ENCODE results near the gene BRIP1. TPM values are rescaled to one million over a fixed set of nuclear protein-coding genes. Genes with fewer than 3 reads are reported as not detected.

Gene BRIP1
- total and polyA plus RNA-seq, 8 donors, result 3.4 to 18.1 (median 12.1) TPM

- ATAC-seq (no peak), DNase-seq (no peak)
- Histone ChIP-seq H3K27ac (no peak overlapping the region), H3K36me3 (no peaks in the 10 kb centered on the region), H3K9me3 (no peaks in the 10 kb centered on the region), H3K27me3 (no peaks in the 10 kb centered on the region), H3K4me1 (no peaks in the 10 kb centered on the region), H3K4me3 (no peak overlapping the region)
- intact Hi-C loops (cut with DNase I), result no loop called here
- TF ChIP-seq, protein P1, sequence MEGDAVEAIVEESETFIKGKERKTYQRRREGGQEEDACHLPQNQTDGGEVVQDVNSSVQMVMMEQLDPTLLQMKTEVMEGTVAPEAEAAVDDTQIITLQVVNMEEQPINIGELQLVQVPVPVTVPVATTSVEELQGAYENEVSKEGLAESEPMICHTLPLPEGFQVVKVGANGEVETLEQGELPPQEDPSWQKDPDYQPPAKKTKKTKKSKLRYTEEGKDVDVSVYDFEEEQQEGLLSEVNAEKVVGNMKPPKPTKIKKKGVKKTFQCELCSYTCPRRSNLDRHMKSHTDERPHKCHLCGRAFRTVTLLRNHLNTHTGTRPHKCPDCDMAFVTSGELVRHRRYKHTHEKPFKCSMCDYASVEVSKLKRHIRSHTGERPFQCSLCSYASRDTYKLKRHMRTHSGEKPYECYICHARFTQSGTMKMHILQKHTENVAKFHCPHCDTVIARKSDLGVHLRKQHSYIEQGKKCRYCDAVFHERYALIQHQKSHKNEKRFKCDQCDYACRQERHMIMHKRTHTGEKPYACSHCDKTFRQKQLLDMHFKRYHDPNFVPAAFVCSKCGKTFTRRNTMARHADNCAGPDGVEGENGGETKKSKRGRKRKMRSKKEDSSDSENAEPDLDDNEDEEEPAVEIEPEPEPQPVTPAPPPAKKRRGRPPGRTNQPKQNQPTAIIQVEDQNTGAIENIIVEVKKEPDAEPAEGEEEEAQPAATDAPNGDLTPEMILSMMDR (IDR thresholded peaks at IDR 0.05), result no peak
These were observed 109.6 kb downstream of the BRIP1 start for GRCh38 chr17:61753696-61754095.

- ATAC-seq, result no peak
- Histone ChIP-seq H3K27ac (no peak overlapping the region), H3K4me3 (no peak overlapping the region), H3K27me3 (no peaks in the 10 kb centered on the region), H3K4me1 (no peaks in the 10 kb centered on the region), H3K36me3 (no peaks in the 10 kb centered on the region), H3K9me3 (peaks cover 0 to 9% of the 10 kb centered on the region in 2 donors)
- no peak for DNase-seq
- intact Hi-C loops (cut with DNase I), result no loop called here
- TF ChIP-seq, protein P1 (IDR thresholded peaks at IDR 0.05), result no peak
These were observed 112.7 kb downstream of the BRIP1 start for GRCh38 chr17:61750656-61751055.

DNA sequence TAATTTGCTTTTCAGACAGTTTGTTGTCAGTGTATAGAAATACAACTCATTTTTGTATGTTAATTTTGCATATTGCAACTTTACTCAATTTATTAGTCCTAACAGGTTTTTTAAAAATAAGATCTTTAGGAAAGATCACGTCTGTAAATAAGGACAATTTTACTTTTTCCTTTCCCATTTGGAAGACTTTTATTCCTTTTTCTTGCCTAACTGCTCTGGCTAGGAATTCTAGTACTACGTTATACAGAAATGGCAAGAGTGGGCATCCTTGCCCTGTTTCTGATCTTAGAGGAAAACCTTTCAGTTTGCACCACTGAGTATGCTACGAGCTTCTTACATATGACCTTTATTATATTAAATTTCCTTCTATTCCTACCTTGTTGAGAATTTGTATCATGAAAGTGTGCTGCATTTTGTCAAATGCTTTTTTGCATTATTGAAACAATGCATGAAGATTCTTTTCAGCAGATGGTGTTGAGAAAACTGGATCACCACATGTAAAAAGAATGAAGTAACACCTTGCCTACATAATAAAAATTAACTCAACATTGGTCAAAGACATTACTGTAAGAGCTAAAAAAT is 113.4 kb downstream of the BRIP1 start:
- intact Hi-C loops (cut with DNase I), result no loop called here
- Histone ChIP-seq H3K9me3 (peaks cover 0 to 14% of the 10 kb centered on the region in 2 donors), H3K4me3 (no peak overlapping the region), H3K4me1 (no peaks in the 10 kb centered on the region), H3K36me3 (no peaks in the 10 kb centered on the region), H3K27me3 (no peaks in the 10 kb centered on the region), H3K27ac (no peak overlapping the region)
- DNase-seq (no peak), ATAC-seq (no peak)
- TF ChIP-seq, protein P1 (IDR thresholded peaks at IDR 0.05), result no peak

DNA sequence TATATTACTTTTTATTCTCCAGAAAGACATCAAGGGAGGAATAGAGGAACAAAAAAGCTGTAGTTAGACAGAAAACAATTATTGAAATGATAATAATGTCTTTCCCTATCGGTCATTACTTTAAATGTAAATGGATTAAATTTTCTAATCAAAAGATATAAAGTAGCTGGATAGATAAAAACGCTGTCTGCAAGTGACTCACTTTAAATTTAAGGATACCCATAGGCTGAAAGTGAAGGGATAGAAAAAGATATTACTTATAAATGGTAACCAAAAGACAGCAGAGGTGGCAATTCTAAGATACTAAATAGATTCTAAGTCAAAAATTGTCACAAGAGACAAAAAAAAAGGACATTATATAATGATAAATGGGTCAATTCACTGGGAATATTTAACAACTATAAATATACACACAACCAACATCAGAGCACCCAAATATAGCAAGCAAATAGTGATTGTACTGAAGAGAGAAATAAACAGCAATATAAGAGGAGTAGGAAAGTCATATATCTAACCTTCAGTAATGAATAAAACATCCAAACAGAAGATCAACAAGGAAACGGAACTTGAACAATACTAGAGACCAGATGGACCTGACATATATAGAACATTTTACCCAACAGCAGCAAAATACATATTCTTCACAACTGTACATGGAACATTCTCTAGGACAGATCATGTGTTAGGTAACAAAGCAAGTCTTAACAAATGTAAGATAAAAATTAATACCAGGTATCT is 116.9 kb downstream of the BRIP1 start:
- no peaks in the 10 kb centered on the region for H3K36me3 ChIP-seq
- H3K4me1 ChIP-seq, result no peaks in the 10 kb centered on the region
- H3K4me3 ChIP-seq, result no peak overlapping the region
- DNase-seq (no peak), ATAC-seq (no peak)
- H3K27me3 ChIP-seq, result no peaks in the 10 kb centered on the region
- H3K9me3 ChIP-seq, result peaks cover 0 to 23% of the 10 kb centered on the region in 2 donors
- TF ChIP-seq, protein P1 (IDR thresholded peaks at IDR 0.05), result no peak
- no peak overlapping the region for H3K27ac ChIP-seq
- intact Hi-C loops (cut with DNase I), result no loop called here

DNA sequence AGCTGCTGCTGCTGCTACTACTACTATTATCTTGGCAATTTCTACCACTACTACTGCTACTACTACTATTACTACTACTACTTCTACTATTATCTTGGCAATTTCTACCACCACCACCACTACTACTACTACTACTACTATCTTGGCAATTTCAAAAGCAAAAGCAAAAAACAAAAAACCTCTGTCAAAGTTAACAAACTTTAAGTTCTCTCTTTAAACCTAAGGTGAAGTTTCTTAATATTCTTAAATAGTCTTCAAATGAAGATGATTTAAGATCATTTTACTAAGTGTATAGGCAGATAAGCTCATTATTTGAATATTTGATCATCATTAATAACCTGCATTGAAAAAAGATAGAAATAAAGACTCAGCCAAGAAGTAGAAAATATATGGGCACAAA is 118.5 kb downstream of the BRIP1 start:
- Histone ChIP-seq H3K4me1 (no peaks in the 10 kb centered on the region), H3K9me3 (peaks cover 0 to 30% of the 10 kb centered on the region in 2 donors), H3K27ac (no peak overlapping the region), H3K36me3 (no peaks in the 10 kb centered on the region), H3K4me3 (no peak overlapping the region), H3K27me3 (no peaks in the 10 kb centered on the region)
- intact Hi-C loops (cut with DNase I), result no loop called here
- TF ChIP-seq, protein P1 (IDR thresholded peaks at IDR 0.05), result no peak
- ATAC-seq (no peak), DNase-seq (no peak)

All from left lung (tissue), 10 donors.